Neural cell (in vitro differentiated cells): ENCODE results near the gene KCNQ1OT1.

Experiments used
- EP300 ChIP-seq: fragments of 450-650 bp; conservative IDR thresholded peaks from 2 replicates; pipeline ENCODE4 v1.6.1; 2014; ENCODE audit warnings: antibody characterized with exemption, mild to moderate bottlenecking, moderate library complexity; ENCODE audit not compliant: poor library complexity, severe bottlenecking
- EZH2 ChIP-seq: fragments of 200-600, 300-800 bp; shearing (Covaris generic), sonication (generic); IDR thresholded peaks from 2 replicates; pipeline ENCODE4 v1.6.1; 2014; ENCODE audit warnings: antibody characterized with exemption, low read length, borderline replicate concordance, mild to moderate bottlenecking; ENCODE audit not compliant: insufficient read depth, poor library complexity, severe bottlenecking
- MXI1 ChIP-seq: fragments of 450-650 bp; conservative IDR thresholded peaks from 2 replicates; pipeline ENCODE4 v1.6.1; 2014; ENCODE audit warnings: antibody characterized with exemption, mild to moderate bottlenecking; ENCODE audit not compliant: poor library complexity, severe bottlenecking
- POLR2AphosphoS5 ChIP-seq: IDR thresholded peaks from 2 replicates; pipeline ENCODE4 v1.6.1; 2012
- RAD21 ChIP-seq: fragments of 450-650 bp; conservative IDR thresholded peaks from 2 replicates; pipeline ENCODE4 v1.6.1; 2014; ENCODE audit warnings: antibody characterized with exemption, mild to moderate bottlenecking, moderate library complexity
- SMC3 ChIP-seq: fragments of 450-650 bp; conservative IDR thresholded peaks from 2 replicates; pipeline ENCODE4 v1.6.1; 2014; ENCODE audit warnings: antibody characterized with exemption, mild to moderate bottlenecking, moderate library complexity; ENCODE audit not compliant: poor library complexity
- TAF1 ChIP-seq: IDR thresholded peaks from 2 replicates; pipeline ENCODE4 v1.6.1; 2012; ENCODE audit warnings: low read depth
- TF ChIP-seq, protein P1 (sequence below): IDR thresholded peaks from 2 replicates; pipeline ENCODE4 v1.6.1; 2012; ENCODE audit warnings: borderline replicate concordance
- TF ChIP-seq, protein P2 (sequence below): fragments of 450-650 bp; IDR thresholded peaks from 2 replicates; pipeline ENCODE4 v1.5.1; 2014; ENCODE audit warnings: antibody characterized with exemption, mild to moderate bottlenecking, moderate library complexity; ENCODE audit not compliant: poor library complexity, severe bottlenecking

DNA sequence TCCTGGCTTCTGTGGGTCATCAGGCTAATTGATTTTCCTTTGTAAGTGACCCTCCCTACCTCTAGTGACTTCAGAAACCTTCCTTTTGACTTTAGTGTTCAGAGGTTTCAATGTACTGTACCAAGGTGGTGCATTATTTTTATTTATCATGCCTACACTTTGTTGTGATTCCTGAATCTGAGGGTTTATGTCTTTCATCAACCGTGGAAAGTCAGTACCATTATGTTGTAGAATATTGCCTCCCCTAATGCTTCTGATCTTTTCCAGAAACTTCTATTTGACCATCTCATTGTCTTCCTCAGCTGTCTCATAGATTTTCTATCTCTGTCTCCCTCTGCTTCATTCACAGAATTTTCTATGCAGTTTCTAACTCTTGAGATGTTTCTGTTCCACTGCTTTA is 105.5 kb downstream of the KCNQ1OT1 start:
- TF ChIP-seq, protein P1, sequence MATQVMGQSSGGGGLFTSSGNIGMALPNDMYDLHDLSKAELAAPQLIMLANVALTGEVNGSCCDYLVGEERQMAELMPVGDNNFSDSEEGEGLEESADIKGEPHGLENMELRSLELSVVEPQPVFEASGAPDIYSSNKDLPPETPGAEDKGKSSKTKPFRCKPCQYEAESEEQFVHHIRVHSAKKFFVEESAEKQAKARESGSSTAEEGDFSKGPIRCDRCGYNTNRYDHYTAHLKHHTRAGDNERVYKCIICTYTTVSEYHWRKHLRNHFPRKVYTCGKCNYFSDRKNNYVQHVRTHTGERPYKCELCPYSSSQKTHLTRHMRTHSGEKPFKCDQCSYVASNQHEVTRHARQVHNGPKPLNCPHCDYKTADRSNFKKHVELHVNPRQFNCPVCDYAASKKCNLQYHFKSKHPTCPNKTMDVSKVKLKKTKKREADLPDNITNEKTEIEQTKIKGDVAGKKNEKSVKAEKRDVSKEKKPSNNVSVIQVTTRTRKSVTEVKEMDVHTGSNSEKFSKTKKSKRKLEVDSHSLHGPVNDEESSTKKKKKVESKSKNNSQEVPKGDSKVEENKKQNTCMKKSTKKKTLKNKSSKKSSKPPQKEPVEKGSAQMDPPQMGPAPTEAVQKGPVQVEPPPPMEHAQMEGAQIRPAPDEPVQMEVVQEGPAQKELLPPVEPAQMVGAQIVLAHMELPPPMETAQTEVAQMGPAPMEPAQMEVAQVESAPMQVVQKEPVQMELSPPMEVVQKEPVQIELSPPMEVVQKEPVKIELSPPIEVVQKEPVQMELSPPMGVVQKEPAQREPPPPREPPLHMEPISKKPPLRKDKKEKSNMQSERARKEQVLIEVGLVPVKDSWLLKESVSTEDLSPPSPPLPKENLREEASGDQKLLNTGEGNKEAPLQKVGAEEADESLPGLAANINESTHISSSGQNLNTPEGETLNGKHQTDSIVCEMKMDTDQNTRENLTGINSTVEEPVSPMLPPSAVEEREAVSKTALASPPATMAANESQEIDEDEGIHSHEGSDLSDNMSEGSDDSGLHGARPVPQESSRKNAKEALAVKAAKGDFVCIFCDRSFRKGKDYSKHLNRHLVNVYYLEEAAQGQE: no peak
- TF ChIP-seq, protein P2, sequence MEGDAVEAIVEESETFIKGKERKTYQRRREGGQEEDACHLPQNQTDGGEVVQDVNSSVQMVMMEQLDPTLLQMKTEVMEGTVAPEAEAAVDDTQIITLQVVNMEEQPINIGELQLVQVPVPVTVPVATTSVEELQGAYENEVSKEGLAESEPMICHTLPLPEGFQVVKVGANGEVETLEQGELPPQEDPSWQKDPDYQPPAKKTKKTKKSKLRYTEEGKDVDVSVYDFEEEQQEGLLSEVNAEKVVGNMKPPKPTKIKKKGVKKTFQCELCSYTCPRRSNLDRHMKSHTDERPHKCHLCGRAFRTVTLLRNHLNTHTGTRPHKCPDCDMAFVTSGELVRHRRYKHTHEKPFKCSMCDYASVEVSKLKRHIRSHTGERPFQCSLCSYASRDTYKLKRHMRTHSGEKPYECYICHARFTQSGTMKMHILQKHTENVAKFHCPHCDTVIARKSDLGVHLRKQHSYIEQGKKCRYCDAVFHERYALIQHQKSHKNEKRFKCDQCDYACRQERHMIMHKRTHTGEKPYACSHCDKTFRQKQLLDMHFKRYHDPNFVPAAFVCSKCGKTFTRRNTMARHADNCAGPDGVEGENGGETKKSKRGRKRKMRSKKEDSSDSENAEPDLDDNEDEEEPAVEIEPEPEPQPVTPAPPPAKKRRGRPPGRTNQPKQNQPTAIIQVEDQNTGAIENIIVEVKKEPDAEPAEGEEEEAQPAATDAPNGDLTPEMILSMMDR: no peak
- no peak for TF ChIP-seq POLR2AphosphoS5
- TF ChIP-seq RAD21: no peak
- no peak for TF ChIP-seq EZH2
- TF ChIP-seq SMC3: no peak
- no peak for TF ChIP-seq TAF1
- TF ChIP-seq EP300: no peak
- no peak for TF ChIP-seq MXI1
